ENCODE data around the gene ABCA13. TPM values are rescaled to one million over a fixed set of nuclear protein-coding genes. Genes with fewer than 3 reads are reported as not detected.

Gene ABCA13
- total RNA-seq, 1 donor from 2014 or later: 4.3 TPM

GRCh38 chr7:48388911-48389310 is 217.7 kb downstream of the ABCA13 start:
- ATAC-seq: no peak

GRCh38 chr7:48389977-48390376 is 218.7 kb downstream of the ABCA13 start:
- ATAC-seq: peak; percentile 87

- ATAC-seq: no peak
Observed at GRCh38 chr7:48390388-48391327, 219.4 kb downstream of the ABCA13 start.

GRCh38 chr7:48398191-48398590 is 226.9 kb downstream of the ABCA13 start:
- no peak for ATAC-seq

DNA sequence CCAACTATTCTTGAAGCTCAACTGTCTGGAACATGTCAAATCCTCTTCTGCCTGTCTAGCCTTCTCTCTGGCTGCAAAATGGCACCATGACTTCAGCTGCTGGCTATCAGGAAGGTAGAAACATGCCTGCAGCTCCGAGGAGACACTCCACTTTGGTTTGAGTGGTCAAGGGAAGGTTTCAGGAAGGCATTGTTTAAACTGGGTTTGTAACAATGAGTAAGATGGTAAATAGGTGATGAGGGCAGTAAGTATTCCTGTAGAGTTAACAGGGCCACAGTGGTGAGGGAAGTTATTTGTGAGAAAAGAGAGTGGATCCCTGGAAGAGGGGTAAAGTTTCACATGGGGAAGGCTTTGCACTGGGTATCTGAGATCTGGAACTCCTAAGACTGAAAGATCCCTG is 231.5 kb downstream of the ABCA13 start:
- ATAC-seq: no peak

- no peak for ATAC-seq
Observed at GRCh38 chr7:48408731-48409130, 237.5 kb downstream of the ABCA13 start.

DNA sequence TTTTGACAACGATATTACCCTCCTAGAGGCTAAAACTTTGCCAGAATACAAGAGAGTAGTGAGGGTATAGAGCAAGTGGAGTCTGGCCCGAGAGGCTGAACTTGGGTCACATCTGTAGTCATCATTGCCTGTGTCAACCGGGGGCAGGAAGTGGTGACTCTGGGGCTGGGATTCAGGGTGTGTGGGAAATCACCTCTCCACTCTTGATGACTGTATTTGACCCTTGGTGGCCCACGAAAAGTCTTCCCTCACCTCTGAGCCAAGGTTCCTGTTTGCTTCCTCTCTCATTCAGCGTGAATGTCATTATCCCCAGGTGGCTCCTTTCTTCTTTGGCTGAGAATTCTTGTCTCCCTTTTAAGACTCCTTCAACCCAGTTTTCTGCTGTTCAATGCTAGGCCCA is 240.4 kb downstream of the ABCA13 start:
- ATAC-seq: no peak

GRCh38 chr7:48414011-48414732 is 242.9 kb downstream of the ABCA13 start:
- ATAC-seq: no peak

- ATAC-seq: no peak
Observed at GRCh38 chr7:48416327-48416908, 245.2 kb downstream of the ABCA13 start.

DNA sequence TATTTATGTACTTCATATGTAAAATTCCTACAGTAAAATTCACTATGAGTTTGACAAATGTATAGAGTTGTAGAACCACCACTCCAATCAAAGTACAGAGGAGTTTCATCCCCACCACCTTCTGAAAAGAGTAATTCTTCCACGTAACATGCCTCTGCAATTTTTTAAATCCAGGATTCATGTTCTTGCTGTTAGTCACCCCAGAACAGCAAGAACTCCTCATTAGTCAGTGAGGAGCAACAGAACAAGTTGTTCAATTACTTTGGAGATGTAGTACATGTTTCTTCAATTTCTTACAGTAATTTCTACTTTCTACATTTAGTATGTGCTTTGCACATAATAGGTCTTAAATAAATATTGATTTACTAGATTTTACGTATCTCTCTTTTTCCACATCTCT is 248.1 kb downstream of the ABCA13 start:
- no peak for ATAC-seq

DNA sequence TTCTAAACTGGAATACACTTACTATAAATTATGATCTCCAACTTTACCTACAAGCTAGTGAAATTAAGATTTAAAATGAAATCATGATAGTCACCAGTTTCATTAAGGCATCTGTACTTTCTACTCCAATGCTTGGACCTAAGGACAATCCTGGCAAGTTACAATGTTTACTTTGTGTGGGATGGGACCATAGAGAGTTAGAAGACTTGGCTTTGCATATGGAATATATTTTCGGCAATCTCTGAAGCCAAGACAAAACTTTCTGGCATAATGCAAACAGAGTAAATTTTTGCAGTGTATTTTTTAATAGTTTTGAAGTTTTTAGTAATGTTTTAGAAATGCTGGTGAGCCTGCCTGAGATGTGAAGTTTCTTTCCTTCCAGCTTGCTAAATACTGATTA is 248.9 kb downstream of the ABCA13 start:
- ATAC-seq: no peak

GRCh38 chr7:48421357-48421756 is 250.1 kb downstream of the ABCA13 start:
- no peak for ATAC-seq

- ATAC-seq: peak; percentile 73
Observed at GRCh38 chr7:48424731-48425130, 253.5 kb downstream of the ABCA13 start.

DNA sequence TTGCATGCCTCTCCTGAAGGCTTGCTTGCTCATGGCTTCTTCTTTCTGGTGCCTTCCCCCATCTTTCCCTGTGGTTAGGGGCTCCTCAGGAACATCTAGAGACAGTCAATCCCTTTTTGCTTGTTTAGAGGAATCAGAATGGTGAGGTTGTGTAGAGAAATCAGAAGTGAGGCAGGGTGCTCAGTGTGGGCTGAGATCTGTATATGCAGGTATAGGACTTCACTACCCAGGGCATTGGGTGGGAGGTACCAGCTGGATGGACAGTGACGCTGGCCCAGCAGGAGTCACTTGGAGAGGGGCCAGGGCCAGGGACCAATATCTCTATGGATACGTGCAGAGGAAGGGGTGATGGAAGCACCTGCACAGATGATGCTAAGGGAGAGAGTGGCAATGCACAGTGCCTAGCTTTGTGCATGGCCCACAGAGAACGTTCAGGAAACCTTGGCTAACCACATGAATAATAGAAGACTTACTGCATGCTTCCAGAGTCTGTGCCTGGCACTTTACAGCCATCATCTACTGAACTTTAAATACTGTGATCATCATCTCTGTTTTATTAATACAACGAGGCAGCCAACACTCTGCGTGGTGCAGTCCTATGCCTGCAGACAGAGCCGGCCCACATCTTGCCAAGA is 255.2 kb downstream of the ABCA13 start:
- no peak for ATAC-seq

DNA sequence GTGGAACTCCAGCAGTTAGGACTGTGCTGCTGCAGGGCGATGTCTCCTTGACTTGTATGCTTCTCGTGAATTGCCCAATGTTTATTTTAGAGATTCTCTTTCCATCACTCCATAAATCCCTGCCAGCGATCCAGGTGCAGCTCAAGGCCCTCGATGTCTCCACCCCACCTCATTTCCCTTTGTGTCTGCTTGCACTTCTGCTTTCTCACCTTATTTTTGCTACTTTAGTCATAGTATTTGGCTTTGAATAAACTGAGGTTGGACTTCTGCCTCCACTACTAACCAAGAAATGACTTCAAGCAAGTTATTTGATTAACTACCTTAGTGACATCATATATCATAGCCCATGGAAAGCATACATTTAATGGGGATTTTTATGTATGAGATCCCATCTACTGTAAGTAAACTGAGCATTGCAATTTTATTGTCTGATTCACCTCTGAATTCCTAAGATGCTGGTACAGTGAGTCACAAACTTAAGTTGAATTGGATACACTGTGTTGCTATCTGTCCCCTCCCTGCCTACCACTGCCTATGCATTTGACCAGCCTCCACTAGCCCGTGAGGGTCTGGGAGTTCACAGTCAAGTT is 255.8 kb downstream of the ABCA13 start:
- ATAC-seq: peak; percentile 63

GRCh38 chr7:48427671-48428070 is 256.4 kb downstream of the ABCA13 start:
- ATAC-seq: no peak

DNA sequence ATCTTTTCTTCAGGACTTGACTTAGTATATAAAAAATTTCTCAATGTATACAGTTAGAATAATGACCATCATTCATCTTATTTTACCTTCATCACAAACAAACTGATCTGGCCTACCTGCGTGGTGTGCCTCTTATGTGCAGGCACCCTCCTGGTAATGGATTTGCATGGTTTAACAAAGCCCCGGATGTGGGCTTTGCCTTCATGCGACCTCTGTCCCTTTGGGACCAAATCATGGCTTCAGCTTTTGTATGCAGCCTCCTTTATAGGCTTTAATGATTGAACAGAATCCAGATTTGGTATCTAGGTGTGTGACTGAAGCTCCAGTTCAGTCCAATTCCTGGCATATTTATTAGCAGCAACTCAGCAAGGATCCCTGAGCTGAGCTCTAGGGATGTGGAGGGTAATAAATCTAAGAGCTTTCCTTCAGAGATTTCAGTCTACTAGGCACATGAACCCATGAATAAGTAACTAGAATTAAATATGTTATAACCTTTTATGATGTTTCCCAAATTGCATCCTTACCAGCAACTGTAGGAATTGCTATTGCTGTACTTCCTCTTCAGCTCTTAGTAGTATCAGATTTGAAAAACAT is 256.9 kb downstream of the ABCA13 start:
- ATAC-seq: no peak

GRCh38 chr7:48429117-48429516 is 257.9 kb downstream of the ABCA13 start:
- no peak for ATAC-seq

DNA sequence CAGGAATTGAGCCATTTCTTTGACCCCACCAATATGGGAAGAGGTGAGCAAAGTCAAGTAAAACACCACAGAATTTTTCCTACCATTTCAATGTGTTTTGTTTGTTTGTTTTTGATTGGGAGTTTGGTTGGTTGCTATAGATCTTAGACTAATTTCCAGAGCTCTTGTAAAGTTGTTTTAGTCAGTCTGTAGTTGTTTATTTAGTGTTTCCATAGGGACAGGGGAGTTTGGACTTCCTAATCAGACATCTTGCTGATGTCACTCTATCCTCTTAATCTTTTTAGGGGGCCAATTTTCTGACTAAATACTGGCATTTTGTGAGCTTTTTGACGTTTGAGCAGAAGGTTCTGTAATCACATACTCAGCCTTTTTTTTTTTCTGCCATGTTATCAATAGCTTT is 266.9 kb downstream of the ABCA13 start:
- ATAC-seq: no peak

GRCh38 chr7:48441848-48442492 is 270.7 kb downstream of the ABCA13 start:
- ATAC-seq: no peak

DNA sequence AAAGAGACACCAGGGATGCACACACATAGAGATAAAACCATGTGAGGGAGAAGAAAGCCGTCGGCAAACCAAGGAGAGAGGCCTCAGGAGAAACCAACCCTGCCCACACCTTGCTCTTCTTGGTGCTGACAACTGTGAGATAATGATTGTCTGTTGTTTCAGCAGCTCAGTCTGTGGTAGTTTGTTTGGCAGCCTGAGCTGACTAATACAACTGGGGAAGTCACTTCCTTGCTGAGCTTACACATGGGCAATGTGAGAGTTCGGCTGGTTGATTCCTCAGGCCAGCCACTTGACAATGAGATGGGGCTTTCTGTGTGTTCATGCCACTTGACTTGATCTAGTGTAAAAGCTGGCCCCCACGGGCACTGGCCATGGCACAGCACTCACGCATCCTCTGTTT is 271.8 kb downstream of the ABCA13 start:
- ATAC-seq: no peak

DNA sequence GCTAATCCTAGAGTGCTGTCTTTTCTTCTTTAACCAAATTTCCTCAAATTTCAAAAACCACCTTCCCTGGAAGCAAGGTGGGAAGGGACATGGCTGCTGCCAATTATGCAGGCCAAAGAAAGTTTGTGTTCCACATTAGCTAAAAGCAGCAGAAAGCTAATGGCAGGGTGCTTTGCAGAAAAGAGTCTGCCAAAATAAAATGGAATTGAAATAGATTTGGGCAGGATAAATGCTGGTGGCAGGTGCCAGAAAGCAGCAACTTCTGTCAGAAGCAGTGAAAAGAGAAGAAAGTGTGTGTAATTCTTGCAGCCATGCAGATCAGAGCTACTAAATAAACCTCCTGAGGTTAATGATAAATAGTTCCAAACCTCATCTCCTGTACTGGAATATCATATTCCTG is 275.5 kb downstream of the ABCA13 start:
- no peak for ATAC-seq

Data from esophagus mucosa (tissue), 1 donor.